Measurements from ENCODE around the gene FAM9A.

Gene FAM9A

GRCh38 chrX:8801041-8801599 is at the start of gene FAM9A:
TSS of gene FAM9A (minus strand) at chrX:8801383. CDS start at chrX:8800171, 1,212 bp downstream.
- DNase-seq = no peak

- no peak for DNase-seq
Observed at GRCh38 chrX:8850478-8850877, 49.3 kb upstream of the FAM9A start.

DNA sequence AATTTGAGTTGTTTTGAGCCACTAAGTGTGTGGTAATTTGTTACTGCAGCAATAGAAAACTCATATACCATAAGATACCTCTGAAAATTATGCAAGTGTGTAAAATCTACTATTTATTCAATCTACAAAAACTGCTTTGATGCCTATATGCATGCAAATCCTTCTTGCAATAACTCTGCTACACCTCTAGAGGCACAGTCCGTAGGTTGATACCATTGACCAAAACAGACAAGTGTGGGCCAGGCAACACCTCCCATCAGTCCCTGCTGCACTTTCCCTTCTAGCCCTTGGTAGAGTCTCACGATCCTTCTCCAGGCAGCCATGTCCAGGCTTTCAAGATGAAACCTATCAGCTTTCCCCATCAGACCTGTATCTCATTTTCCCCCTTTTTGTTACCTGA is 48.8 kb upstream of the FAM9A start:
- DNase-seq = no peak

GRCh38 chrX:8849458-8849857 is 48.3 kb upstream of the FAM9A start:
- no peak for DNase-seq

DNA sequence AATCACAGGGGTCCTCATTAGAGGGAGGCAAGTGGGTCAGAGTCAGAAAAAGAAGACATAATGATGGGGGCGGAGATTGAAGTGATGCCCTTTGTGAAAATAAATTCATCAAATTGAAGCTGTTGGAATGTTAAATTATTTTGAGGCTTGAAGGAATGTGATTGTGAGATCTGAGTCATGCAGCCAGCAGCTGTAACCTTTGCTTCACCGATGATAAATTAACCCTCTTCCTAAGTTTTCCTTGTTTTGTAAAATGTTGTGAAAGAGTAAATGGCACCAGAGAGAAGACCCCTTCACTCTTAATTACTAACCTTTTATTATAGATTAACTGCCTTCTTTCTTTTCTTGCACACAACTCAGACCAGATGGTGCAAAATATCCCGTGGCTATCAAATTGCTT is 47.7 kb upstream of the FAM9A start:
- DNase-seq = no peak

- DNase-seq = no peak
Observed at GRCh38 chrX:8848441-8848840, 47.3 kb upstream of the FAM9A start.

GRCh38 chrX:8847360-8847759 is 46.2 kb upstream of the FAM9A start:
- DNase-seq = no peak

DNA sequence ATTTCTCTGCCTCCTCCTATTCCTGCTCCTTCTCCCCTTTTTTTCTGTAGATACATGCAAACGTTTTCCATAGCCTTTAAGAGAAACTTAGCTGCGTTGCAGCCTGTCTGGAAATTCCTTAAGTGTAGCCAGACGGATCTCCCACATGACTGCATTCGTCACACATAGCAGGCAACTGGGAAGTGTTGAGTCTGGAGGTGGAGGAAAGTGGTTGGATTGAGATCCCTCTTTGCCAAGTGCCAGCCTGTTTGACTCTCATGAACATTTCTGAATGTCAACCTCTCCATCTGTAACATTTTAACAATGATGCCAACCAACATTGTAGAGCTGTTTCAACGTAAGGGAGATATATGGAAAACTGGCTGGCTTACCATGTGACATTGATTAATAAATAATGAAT is 45.1 kb upstream of the FAM9A start:
- DNase-seq = no peak

- DNase-seq = no peak
Observed at GRCh38 chrX:8845469-8845868, 44.3 kb upstream of the FAM9A start.

DNA sequence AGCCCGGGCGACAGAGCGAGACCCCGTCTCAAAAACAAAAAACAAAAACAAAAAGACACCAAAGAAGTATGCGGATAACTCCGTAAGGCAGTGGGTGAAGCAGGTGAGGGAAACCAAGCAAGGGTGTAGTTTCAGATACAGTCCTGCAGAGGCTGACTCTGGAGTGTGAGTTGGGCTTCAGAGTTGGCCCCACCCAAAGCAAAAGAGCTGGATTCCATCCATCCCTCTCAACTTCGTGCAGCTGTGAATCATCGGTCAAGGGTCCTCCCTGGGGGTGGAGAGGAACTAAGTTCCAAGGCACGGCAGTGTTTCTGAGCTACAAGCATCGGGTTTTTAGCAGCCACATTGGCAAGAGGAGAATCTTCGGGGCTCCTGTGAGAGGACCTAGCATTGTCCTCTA is 43.9 kb upstream of the FAM9A start:
- DNase-seq = no peak

DNA sequence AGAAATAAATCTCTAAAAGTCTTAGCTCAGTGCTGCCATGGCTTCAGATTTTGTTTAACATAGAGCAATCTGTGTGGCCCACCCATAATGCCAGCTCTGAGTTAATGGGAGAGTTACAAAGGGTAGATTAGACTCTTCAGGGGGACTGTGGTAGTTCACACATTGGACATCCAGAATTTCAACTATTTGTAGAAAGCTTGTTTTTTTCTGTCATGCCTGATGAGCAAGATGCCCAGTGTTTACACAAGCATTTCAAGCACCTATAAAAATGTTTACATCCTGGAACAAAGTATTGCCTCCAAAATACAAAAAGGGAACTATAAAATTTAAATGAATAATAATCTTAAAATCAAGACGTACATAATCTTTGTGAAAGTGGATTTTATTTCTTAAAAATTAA is 43.0 kb upstream of the FAM9A start:
- no peak for DNase-seq

- no peak for DNase-seq
Observed at GRCh38 chrX:8841911-8842310, 40.7 kb upstream of the FAM9A start.

GRCh38 chrX:8834392-8834791 is 33.2 kb upstream of the FAM9A start:
- DNase-seq = no peak

DNA sequence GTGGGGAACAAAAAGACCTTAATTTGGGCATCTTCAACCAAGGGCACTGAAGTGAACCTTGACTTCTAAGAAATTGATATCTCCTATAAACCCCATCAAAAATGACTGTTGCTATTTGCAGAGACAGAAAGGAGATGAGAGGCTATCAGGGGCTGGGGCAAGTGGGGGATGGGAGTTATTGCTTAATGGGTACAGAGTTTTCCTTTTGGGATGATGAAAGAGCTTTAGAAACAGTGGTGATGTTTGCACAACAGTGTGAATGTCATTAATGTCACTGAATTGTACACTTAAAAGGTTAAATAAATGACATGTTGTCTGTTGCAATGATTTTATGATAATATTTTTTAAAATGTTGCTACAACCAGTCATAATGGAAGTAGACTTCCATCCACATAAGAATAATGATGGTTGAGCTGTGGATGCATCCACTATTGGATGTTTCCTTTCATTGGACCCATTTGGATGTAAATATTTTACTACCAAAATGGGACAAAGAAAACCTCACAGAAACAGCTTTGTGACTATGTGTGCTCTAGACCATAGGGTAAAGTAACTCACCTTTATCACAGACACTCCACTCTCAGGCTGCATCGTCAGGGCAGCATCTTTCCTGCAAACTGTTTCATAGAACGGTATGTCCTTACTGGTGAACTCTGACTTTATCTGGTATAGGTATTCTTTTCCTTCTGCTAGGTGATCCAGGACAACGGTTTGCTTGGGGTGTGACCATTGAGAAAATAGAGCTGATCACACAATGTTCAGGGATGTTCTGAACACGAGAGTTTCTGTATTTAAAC is 31.6 kb upstream of the FAM9A start:
- no peak for DNase-seq

DNA sequence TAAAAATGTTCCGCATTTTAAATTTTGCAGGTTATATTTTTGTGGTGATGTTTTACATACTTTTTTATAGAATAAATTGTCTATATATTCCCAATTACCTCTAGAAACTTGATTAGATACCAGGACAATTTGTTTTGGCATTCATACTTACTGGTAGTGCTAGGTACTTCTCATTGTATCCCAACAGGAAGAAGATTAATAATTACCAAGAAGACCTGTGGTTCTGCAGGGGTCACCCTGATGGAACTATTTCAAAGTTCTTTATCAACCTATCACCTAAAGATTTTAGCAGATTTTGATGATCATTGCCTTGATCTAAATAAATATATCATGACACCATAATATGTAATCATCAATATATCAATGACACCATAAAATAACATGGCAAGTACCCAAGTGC is 22.5 kb upstream of the FAM9A start:
- DNase-seq = no peak

GRCh38 chrX:8822002-8822401 is 20.8 kb upstream of the FAM9A start:
- DNase-seq = no peak

DNA sequence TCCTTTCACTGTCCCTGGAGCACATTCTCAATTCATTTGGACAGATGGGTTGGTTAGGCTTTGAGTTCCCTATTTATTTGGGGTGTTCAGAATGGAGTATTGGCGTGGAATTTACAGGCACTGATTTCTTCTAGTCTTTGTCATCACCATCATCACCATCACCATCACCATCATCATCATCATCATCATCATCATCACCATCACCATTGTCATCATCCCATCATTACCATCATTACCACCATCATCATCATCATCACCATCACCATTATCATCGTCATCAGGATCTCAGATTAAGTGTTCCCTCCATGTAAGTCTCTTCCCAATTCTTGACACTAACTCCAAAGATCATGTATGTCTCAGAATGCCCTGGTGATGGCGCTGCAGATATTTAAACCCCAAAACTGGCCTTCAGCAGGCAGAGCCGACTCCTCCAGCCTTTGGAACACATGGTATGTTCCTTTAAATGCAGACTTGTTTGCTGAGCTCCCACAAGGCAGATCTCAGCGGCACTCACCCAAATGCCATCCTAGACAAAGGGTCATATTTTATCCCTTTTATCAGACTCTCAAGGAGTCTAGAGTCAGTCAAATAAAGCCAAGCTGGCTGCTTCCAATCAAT is 19.8 kb upstream of the FAM9A start:
- DNase-seq = no peak

DNA sequence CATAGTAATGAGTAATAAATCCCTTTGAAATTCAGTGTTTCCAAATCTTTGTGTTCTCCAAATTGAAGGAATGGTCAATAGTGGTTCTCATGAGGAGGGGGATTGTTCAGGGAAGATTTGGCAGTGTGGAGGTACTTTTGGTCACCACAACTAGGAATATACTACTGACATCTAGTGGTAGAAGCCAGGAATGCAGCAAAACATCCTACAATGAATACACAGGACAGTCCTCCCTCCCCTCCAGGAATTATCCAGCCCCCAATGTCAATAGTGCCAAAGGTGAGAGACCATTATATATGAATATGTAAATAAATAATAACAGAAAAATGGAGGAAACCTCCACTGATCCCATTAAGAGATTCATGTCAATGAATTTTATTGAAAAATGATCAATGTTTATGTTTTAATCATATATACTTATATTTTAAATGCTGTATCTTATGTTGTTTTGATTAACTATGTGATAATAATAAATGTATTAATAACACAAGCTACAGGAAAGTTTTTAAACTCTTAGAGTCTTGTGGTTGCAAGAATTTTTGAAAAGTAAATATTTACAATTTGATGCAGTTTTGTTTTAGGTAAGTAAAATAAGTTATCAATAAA is 14.4 kb upstream of the FAM9A start:
- no peak for DNase-seq

GRCh38 chrX:8813036-8813435 is 11.9 kb upstream of the FAM9A start:
- no peak for DNase-seq

- no peak for DNase-seq
Observed at GRCh38 chrX:8811611-8812010, 10.4 kb upstream of the FAM9A start.

- DNase-seq = no peak
Observed at GRCh38 chrX:8808661-8809060, 7.5 kb upstream of the FAM9A start.

GRCh38 chrX:8805974-8806373 is 4.8 kb upstream of the FAM9A start:
- DNase-seq = no peak

GRCh38 chrX:8805046-8805445 is 3.9 kb upstream of the FAM9A start:
- no peak for DNase-seq

DNA sequence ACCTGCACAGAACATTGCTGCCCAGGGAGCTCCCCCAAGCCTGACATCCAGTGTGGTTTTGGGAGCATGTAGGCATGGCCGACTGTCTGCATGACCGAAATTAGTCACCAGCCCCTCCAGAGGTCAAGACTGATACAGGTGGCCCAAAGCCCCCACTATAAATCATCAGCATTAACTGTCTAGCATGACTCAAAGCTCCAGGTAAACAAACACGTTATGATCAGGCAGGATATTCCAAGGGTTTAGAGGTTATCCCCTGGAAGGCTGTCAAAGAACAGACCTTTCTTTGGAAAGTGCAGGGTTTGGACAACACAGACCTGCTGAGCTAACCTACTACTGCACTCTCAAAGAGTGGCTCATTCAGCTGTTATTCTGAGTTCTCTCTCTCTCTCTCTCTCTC is 2.1 kb upstream of the FAM9A start:
- DNase-seq = no peak

Measured in stimulated activated CD8-positive, alpha-beta memory T cell treated with anti-CD3 and anti-CD28 coated beads, Interleukin-4, amount 100 ng/mL, for 48 hours (primary cell).